GM12878 (cell line): ENCODE results near the gene ANKFY1. TPM values are rescaled to one million over a fixed set of nuclear protein-coding genes. Genes with fewer than 3 reads are reported as not detected.

ENCODE experiments used
- polyA plus RNA-seq, 11 experiments: library from polyadenylated mRNA; depleted of rRNA in 4 of 11; unstranded in 6 of 11; stranded (reverse) in 5 of 11; fragments of >200 nt; fragmentation: Nextera tagmentation in 4 of 11; fragmentation: Illumina TruSeq in 1 of 11; extraction: Ambion mirVana in 4 of 11; extraction: Trizol in 1 of 11; gene quantifications; 1 replicate in 1 of 11; 2 replicates in 10 of 11; pipeline versions ENCODE4 v1.2.1 to v1.2.3, GENCODE V29; 2011 to 2016; ENCODE audit warnings: inconsistent platforms in 2 of 11, missing spikeins in 2 of 11, low read depth in 1 of 11
- small RNA-seq: library from RNA; depleted of rRNA; stranded (forward); fragments of <200 nt; gene quantifications from one replicate; pipeline ENCODE3, GENCODE V24; 2014
- total RNA-seq, 4 experiments: library from RNA; depleted of rRNA in 3 of 4; stranded (reverse); fragments of >200 nt in 3 of 4; fragmentation: Illumina TruSeq in 1 of 4; extraction: Trizol in 1 of 4; gene quantifications; 2 replicates each; pipeline versions ENCODE4 v1.2.1 to v1.2.3, GENCODE V29; 2013 to 2021

ANKFY1 gene
- total and polyA plus RNA-seq, 10 of the 15 experiments (the other 5 are each of a cell fraction or from before 2014, with no cell fraction given), result 3.0 to 27.7 (median 16.4) TPM

Small RNA genes lying within 50 kb of the gene (small RNA-seq; reads per million reads assigned to genes)
- not detected for gene RF00019

Other genes starting within 250 kb of the ANKFY1 start
- 26.8 and 30.8 TPM in 2 replicates for gene ZZEF1, start 120.9 kb downstream of the ANKFY1 start, total RNA-seq (2014; rRNA removed)
- gene ZZEF1, start 120.9 kb downstream of the ANKFY1 start, total RNA-seq (2014; rRNA removed; fragmentation: Illumina TruSeq; extraction: Trizol), result 16.8 and 19.0 TPM in 2 replicates
- 29.3 and 34.3 TPM in 2 replicates for gene ZZEF1, start 120.9 kb downstream of the ANKFY1 start, total RNA-seq (2021)
- 16.2 and 21.3 TPM in 2 replicates for gene ZZEF1, start 120.9 kb downstream of the ANKFY1 start, polyA plus RNA-seq (2011; rRNA removed)
- gene ZZEF1, start 120.9 kb downstream of the ANKFY1 start, polyA plus RNA-seq (2014; fragmentation: Illumina TruSeq; extraction: Trizol), result 20.1 and 22.7 TPM in 2 replicates
- gene ZZEF1, start 120.9 kb downstream of the ANKFY1 start, polyA plus RNA-seq (2014; fragmentation: Nextera tagmentation; extraction: Ambion mirVana), result 1 to 10 TPM in 1 of 2 experiments, under 1 TPM in 1; 0.88 to 1.1 TPM
- gene ZZEF1, start 120.9 kb downstream of the ANKFY1 start, polyA plus RNA-seq (2014; rRNA removed), result 18.7 and 19.3 TPM in 2 replicates
- 1 to 10 TPM; 6.5 to 6.8 TPM for gene ZZEF1, start 120.9 kb downstream of the ANKFY1 start, polyA plus RNA-seq (2016; fragmentation: Nextera tagmentation; extraction: Ambion mirVana)
- 14.9 and 16.9 TPM in 2 replicates for gene CYB5D2, start 120.8 kb downstream of the ANKFY1 start, total RNA-seq (2014; rRNA removed)
- 10.7 and 11.7 TPM in 2 replicates for gene CYB5D2, start 120.8 kb downstream of the ANKFY1 start, total RNA-seq (2014; rRNA removed; fragmentation: Illumina TruSeq; extraction: Trizol)
- gene CYB5D2, start 120.8 kb downstream of the ANKFY1 start, total RNA-seq (2021), result 8.5 and 9.6 TPM in 2 replicates
- gene CYB5D2, start 120.8 kb downstream of the ANKFY1 start, polyA plus RNA-seq (2011; rRNA removed), result 6.3 and 10.7 TPM in 2 replicates
- gene CYB5D2, start 120.8 kb downstream of the ANKFY1 start, polyA plus RNA-seq (2014; fragmentation: Illumina TruSeq; extraction: Trizol), result 7.4 and 11.0 TPM in 2 replicates
- gene CYB5D2, start 120.8 kb downstream of the ANKFY1 start, polyA plus RNA-seq (2014; fragmentation: Nextera tagmentation; extraction: Ambion mirVana), result 1 to 10 TPM; 3.9 to 4.1 TPM
- 13.3 and 16.0 TPM in 2 replicates for gene CYB5D2, start 120.8 kb downstream of the ANKFY1 start, polyA plus RNA-seq (2014; rRNA removed)
- 10 to 100 TPM; 11.0 to 12.2 TPM for gene CYB5D2, start 120.8 kb downstream of the ANKFY1 start, polyA plus RNA-seq (2016; fragmentation: Nextera tagmentation; extraction: Ambion mirVana)
- gene UBE2G1, start 102.7 kb upstream of the ANKFY1 start, total RNA-seq (2014; rRNA removed), result 83.7 and 84.4 TPM in 2 replicates
- 48.0 and 51.9 TPM in 2 replicates for gene UBE2G1, start 102.7 kb upstream of the ANKFY1 start, total RNA-seq (2014; rRNA removed; fragmentation: Illumina TruSeq; extraction: Trizol)
- gene UBE2G1, start 102.7 kb upstream of the ANKFY1 start, total RNA-seq (2021), result 123 and 131 TPM in 2 replicates
- gene UBE2G1, start 102.7 kb upstream of the ANKFY1 start, polyA plus RNA-seq (2011; rRNA removed), result 95.7 and 128 TPM in 2 replicates
- gene UBE2G1, start 102.7 kb upstream of the ANKFY1 start, polyA plus RNA-seq (2014; fragmentation: Illumina TruSeq; extraction: Trizol), result 69.3 and 85.9 TPM in 2 replicates
- 10 to 100 TPM; 24.4 to 35.2 TPM for gene UBE2G1, start 102.7 kb upstream of the ANKFY1 start, polyA plus RNA-seq (2014; fragmentation: Nextera tagmentation; extraction: Ambion mirVana)
- 70.3 and 74.0 TPM in 2 replicates for gene UBE2G1, start 102.7 kb upstream of the ANKFY1 start, polyA plus RNA-seq (2014; rRNA removed)
- gene UBE2G1, start 102.7 kb upstream of the ANKFY1 start, polyA plus RNA-seq (2016; fragmentation: Nextera tagmentation; extraction: Ambion mirVana), result 100 to 1,000 TPM; 119 to 139 TPM
- 2.6 and 3.3 TPM in 2 replicates for gene SPNS3, start 170.0 kb upstream of the ANKFY1 start, total RNA-seq (2014; rRNA removed)
- gene SPNS3, start 170.0 kb upstream of the ANKFY1 start, total RNA-seq (2014; rRNA removed; fragmentation: Illumina TruSeq; extraction: Trizol), result 0.51 and 0.89 TPM in 2 replicates
- gene SPNS3, start 170.0 kb upstream of the ANKFY1 start, total RNA-seq (2021), result 2.0 and 2.3 TPM in 2 replicates
- gene SPNS3, start 170.0 kb upstream of the ANKFY1 start, polyA plus RNA-seq (2011; rRNA removed), result 0.16 and 0.35 TPM in 2 replicates
- 0.29 and 0.50 TPM in 2 replicates for gene SPNS3, start 170.0 kb upstream of the ANKFY1 start, polyA plus RNA-seq (2014; fragmentation: Illumina TruSeq; extraction: Trizol)
- gene SPNS3, start 170.0 kb upstream of the ANKFY1 start, polyA plus RNA-seq (2014; fragmentation: Nextera tagmentation; extraction: Ambion mirVana), result under 1 TPM; 0.24 TPM
- 2.2 and 2.3 TPM in 2 replicates for gene SPNS3, start 170.0 kb upstream of the ANKFY1 start, polyA plus RNA-seq (2014; rRNA removed)
- gene SPNS3, start 170.0 kb upstream of the ANKFY1 start, polyA plus RNA-seq (2016; fragmentation: Nextera tagmentation; extraction: Ambion mirVana), result 1 to 10 TPM; 1.0 to 2.3 TPM
- 0.17 and 0.82 TPM in 2 replicates for gene SPNS2, start 234.9 kb upstream of the ANKFY1 start, total RNA-seq (2014; rRNA removed)
- 0.09 TPM in 2 replicates for gene SPNS2, start 234.9 kb upstream of the ANKFY1 start, total RNA-seq (2014; rRNA removed; fragmentation: Illumina TruSeq; extraction: Trizol)
- 0.28 and 0.56 TPM in 2 replicates for gene SPNS2, start 234.9 kb upstream of the ANKFY1 start, total RNA-seq (2021)
- 0.04 TPM in 1 of 2 replicates, not detected in the other for gene SPNS2, start 234.9 kb upstream of the ANKFY1 start, polyA plus RNA-seq (2011; rRNA removed)
- gene SPNS2, start 234.9 kb upstream of the ANKFY1 start, polyA plus RNA-seq (2014; fragmentation: Illumina TruSeq; extraction: Trizol), result 0.15 TPM in 1 of 2 replicates, not detected in the other
- gene SPNS2, start 234.9 kb upstream of the ANKFY1 start, polyA plus RNA-seq (2014; fragmentation: Nextera tagmentation; extraction: Ambion mirVana), result not detected
- gene SPNS2, start 234.9 kb upstream of the ANKFY1 start, polyA plus RNA-seq (2014; rRNA removed), result 0.29 and 0.53 TPM in 2 replicates
- 1 to 10 TPM in 1 of 2 experiments, under 1 TPM in 1; 0.49 to 1.1 TPM for gene SPNS2, start 234.9 kb upstream of the ANKFY1 start, polyA plus RNA-seq (2016; fragmentation: Nextera tagmentation; extraction: Ambion mirVana)